AG09309 (cell line): ENCODE data around the gene STK36.
"Not testable (repeated sequence)": the region's sequence is repeated elsewhere in the genome, so short reads cannot be mapped to it uniquely, and the experiment has no call there.

Experiments used
- DNase-seq: peaks from one replicate; pipeline ENCODE4 v3.0.0-alpha.2; 2010; ENCODE audit warnings: low read depth
- H3K4me3 ChIP-seq: 2 replicates; pipeline ENCODE4 v1.5.1; 2011; ENCODE audit warnings: mild to moderate bottlenecking, low read depth, low read length, moderate library complexity; ENCODE audit not compliant: control insufficient read depth
- TF ChIP-seq, protein P1 (sequence below): IDR thresholded peaks from 2 replicates; pipeline ENCODE4 v1.5.1; 2011; ENCODE audit warnings: mild to moderate bottlenecking, low read depth, low read length, inconsistent platforms; ENCODE audit not compliant: insufficient read depth, control insufficient read depth; ENCODE audit errors: missing control alignments

Gene STK36

GRCh38 chr2:218680061-218680460, 8.2 kb downstream of the STK36 start:
- DNase-seq = no peak
- TF ChIP-seq, protein P1, sequence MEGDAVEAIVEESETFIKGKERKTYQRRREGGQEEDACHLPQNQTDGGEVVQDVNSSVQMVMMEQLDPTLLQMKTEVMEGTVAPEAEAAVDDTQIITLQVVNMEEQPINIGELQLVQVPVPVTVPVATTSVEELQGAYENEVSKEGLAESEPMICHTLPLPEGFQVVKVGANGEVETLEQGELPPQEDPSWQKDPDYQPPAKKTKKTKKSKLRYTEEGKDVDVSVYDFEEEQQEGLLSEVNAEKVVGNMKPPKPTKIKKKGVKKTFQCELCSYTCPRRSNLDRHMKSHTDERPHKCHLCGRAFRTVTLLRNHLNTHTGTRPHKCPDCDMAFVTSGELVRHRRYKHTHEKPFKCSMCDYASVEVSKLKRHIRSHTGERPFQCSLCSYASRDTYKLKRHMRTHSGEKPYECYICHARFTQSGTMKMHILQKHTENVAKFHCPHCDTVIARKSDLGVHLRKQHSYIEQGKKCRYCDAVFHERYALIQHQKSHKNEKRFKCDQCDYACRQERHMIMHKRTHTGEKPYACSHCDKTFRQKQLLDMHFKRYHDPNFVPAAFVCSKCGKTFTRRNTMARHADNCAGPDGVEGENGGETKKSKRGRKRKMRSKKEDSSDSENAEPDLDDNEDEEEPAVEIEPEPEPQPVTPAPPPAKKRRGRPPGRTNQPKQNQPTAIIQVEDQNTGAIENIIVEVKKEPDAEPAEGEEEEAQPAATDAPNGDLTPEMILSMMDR = no peak
- H3K4me3 ChIP-seq = no peak overlapping the region

GRCh38 chr2:218687400-218688060, 15.6 kb downstream of the STK36 start:
- DNase-seq = peak; percentile 63
- TF ChIP-seq, protein P1 = peak; percentile 89
- not testable (repeated sequence) for H3K4me3 ChIP-seq

GRCh38 chr2:218691234-218691633, 19.3 kb downstream of the STK36 start:
- DNase-seq = no peak
- TF ChIP-seq, protein P1 = no peak
- no peak overlapping the region for H3K4me3 ChIP-seq

GRCh38 chr2:218694405-218695145, 22.7 kb downstream of the STK36 start:
- TF ChIP-seq, protein P1 = no peak
- DNase-seq = no peak
- H3K4me3 ChIP-seq = no peak overlapping the region

DNA sequence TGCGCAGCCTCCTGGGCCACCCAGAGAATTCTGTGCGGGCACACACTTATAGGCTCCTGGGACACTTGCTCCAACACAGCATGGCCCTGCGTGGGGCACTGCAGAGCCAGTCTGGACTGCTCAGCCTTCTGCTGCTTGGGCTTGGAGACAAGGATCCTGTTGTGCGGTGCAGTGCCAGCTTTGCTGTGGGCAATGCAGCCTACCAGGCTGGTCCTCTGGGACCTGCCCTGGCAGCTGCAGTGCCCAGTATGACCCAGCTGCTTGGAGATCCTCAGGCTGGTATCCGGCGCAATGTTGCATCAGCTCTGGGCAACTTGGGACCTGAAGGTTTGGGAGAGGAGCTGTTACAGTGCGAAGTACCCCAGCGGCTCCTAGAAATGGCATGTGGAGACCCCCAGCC, 27.0 kb downstream of the STK36 start:
- TF ChIP-seq, protein P1 = no peak
- no peak overlapping the region for H3K4me3 ChIP-seq
- DNase-seq = no peak

DNA sequence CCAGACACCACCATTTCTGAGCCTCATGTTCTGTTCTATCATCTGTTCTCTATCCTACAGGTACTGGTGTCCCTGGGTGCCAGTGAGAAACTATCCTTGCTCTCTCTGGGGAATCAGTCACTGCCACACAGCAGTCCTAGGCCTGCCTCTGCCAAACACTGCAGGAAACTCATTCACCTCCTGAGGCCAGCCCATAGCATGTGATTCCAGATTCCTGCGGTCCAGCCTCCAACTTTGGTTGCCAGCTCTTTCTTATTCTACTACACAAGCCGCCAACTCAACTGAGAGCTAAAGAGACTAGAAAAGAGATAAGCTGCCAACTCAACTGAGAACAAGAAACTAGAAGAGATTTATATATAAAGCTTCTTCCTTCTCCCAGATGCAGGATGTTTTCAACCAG, 29.9 kb downstream of the STK36 start:
- TF ChIP-seq, protein P1 = no peak
- no peak overlapping the region for H3K4me3 ChIP-seq
- DNase-seq = no peak

DNA sequence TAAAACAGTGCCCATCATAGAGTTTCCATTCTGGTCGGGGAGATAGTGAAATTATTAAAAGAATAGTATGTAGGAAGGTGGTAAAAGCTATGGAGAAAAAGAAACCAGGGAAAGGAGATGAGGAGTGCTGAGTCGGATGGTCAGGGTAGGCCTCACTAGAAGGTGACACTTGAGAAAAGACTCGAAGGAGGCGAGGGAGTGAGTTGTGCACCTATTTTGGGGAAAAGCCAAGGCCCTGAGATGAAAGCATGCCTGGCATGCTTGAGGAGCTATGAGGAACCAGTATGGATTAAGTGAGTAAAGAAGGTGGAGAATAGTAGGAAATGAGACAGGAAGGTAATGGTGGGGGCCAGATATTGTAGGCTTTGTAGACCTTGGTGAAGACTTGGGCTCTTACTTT, 31.5 kb downstream of the STK36 start:
- DNase-seq = no peak
- TF ChIP-seq, protein P1 = no peak
- H3K4me3 ChIP-seq = no peak overlapping the region
